ENCODE data around the gene OTUD5. TPM values are rescaled to one million over a fixed set of nuclear protein-coding genes. Genes with fewer than 3 reads are reported as not detected.

OTUD5 gene
- total RNA-seq, 1 experiment from 2014 or later: 52.6 TPM

DNA sequence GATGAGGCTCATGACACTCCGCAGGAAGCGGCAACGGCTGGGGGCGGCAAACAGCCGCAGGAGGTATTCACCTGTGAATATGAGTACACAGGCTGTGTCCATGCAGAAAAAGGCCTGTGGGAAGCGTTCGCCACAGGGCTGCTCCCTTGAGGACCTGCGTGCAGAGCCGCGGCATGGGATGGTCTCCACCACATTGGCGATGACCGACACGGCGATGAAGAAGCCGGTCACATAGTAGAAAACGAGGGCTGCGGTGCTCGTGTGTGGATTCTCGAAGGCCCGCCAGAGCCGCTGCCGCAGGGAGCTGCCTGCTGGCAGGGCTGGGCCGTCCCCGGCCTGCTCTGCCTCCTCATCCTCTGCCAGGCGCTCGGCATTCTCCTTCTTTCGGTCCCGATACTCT lies 12.1 kb upstream of the OTUD5 start:
- DNase-seq (ENCODE audit: low spot score) (no peak), ATAC-seq (no peak)
- 0 out of 2 replicates have a peak, but pooled peaks cover 4% of the 10 kb centered on the region for H3K4me1 Mint-ChIP-seq
- no peaks in the 10 kb centered on the region for H3K9me3 Mint-ChIP-seq
- peaks cover 2% of the 10 kb centered on the region; the same call in 1 of the 2 replicates for H3K36me3 Mint-ChIP-seq
- ChIA-PET POLR2A (no interaction called here), CTCF (interaction anchor here (1.2 kb wide), 1 partner anchor 71 kb away, joined by 3 read pairs; no protein-coding TSS in a partner anchor)
- no peak overlapping the region for H3K4me3 Mint-ChIP-seq
- no peak overlapping the region for H3K27ac Mint-ChIP-seq
- no peak for TF ChIP-seq ZNF138 (CRISPR knock-in tag; conservative IDR thresholded peaks at IDR 0.05)
- no peak for TF ChIP-seq GTF2I (CRISPR knock-in tag; conservative IDR thresholded peaks at IDR 0.05)
- TF ChIP-seq ZNF671 (CRISPR knock-in tag; IDR thresholded peaks at IDR 0.05): no peak
- TF ChIP-seq ZNF512 (CRISPR knock-in tag; IDR thresholded peaks at IDR 0.05; ENCODE audit: borderline replicate concordance): no peak
- TF ChIP-seq RORB (CRISPR knock-in tag; IDR thresholded peaks at IDR 0.05): no peak
- no peak for TF ChIP-seq AFF4 (CRISPR knock-in tag; IDR thresholded peaks at IDR 0.05; ENCODE audit: borderline replicate concordance)
- TF ChIP-seq, protein P1, sequence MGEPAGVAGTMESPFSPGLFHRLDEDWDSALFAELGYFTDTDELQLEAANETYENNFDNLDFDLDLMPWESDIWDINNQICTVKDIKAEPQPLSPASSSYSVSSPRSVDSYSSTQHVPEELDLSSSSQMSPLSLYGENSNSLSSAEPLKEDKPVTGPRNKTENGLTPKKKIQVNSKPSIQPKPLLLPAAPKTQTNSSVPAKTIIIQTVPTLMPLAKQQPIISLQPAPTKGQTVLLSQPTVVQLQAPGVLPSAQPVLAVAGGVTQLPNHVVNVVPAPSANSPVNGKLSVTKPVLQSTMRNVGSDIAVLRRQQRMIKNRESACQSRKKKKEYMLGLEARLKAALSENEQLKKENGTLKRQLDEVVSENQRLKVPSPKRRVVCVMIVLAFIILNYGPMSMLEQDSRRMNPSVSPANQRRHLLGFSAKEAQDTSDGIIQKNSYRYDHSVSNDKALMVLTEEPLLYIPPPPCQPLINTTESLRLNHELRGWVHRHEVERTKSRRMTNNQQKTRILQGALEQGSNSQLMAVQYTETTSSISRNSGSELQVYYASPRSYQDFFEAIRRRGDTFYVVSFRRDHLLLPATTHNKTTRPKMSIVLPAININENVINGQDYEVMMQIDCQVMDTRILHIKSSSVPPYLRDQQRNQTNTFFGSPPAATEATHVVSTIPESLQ (CRISPR knock-in tag; IDR thresholded peaks at IDR 0.05): no peak
- no peak for TF ChIP-seq ETV6 (CRISPR knock-in tag; IDR thresholded peaks at IDR 0.05)
- no peak for TF ChIP-seq ATF1 (CRISPR knock-in tag; IDR thresholded peaks at IDR 0.05)
- TF ChIP-seq ZNF263 (CRISPR knock-in tag; IDR thresholded peaks at IDR 0.05; ENCODE audit: low read depth): no peak
- no peak for TF ChIP-seq ZNF423 (CRISPR knock-in tag; IDR thresholded peaks at IDR 0.05)
- H3K27me3 Mint-ChIP-seq (ENCODE audit: low read depth): no peaks in the 10 kb centered on the region

DNA sequence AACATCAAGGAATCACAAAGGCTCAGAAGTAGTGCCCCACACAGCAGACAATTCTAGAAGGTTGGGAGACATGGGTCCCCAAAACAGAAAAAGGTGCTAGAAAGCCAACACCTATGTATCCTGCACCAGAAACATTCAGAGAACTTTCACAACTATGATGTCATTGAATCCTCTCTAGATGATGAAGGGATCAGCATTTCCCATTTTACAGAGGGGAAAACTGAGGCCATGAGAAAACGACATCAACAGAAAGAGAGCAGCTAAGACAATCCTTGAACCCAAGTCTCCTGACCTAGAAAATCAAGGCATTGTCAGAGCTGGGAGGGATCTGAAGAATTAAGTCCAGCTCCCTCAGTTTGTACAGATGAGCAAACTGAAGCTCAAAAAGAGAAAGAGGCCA lies 11.0 kb upstream of the OTUD5 start:
- no peaks in the 10 kb centered on the region for H3K9me3 Mint-ChIP-seq
- H3K4me3 Mint-ChIP-seq: no peak overlapping the region
- peaks cover 3% of the 10 kb centered on the region; the same call in 1 of the 2 replicates for H3K36me3 Mint-ChIP-seq
- H3K4me1 Mint-ChIP-seq: 0 out of 2 replicates have a peak, but pooled peaks cover 4% of the 10 kb centered on the region
- H3K27ac Mint-ChIP-seq: no peak overlapping the region
- TF ChIP-seq MLX (CRISPR knock-in tag; IDR thresholded peaks at IDR 0.05) (no peak), ZNF121 (CRISPR knock-in tag; IDR thresholded peaks at IDR 0.05) (no peak), CREB1 (CRISPR knock-in tag; IDR thresholded peaks at IDR 0.05) (no peak), MAX (CRISPR knock-in tag; IDR thresholded peaks at IDR 0.05) (no peak), FOXJ3 (CRISPR knock-in tag; IDR thresholded peaks at IDR 0.05; ENCODE audit: borderline replicate concordance) (no peak), TEAD4 (CRISPR knock-in tag; IDR thresholded peaks at IDR 0.05) (no peak), ETV6 (CRISPR knock-in tag; IDR thresholded peaks at IDR 0.05) (no peak), SP1 (CRISPR knock-in tag; conservative IDR thresholded peaks at IDR 0.05) (no peak), ZNF219 (CRISPR knock-in tag; IDR thresholded peaks at IDR 0.05; ENCODE audit: borderline replicate concordance) (no peak)
- TF ChIP-seq, protein P2, sequence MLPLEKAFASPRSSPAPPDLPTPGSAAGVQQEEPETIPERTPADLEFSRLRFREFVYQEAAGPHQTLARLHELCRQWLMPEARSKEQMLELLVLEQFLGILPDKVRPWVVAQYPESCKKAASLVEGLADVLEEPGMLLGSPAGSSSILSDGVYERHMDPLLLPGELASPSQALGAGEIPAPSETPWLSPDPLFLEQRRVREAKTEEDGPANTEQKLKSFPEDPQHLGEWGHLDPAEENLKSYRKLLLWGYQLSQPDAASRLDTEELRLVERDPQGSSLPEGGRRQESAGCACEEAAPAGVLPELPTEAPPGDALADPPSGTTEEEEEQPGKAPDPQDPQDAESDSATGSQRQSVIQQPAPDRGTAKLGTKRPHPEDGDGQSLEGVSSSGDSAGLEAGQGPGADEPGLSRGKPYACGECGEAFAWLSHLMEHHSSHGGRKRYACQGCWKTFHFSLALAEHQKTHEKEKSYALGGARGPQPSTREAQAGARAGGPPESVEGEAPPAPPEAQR (CRISPR knock-in tag; IDR thresholded peaks at IDR 0.05): no peak
- DNase-seq (ENCODE audit: low spot score) (no peak), ATAC-seq (no peak)
- ChIA-PET POLR2A (no interaction called here), CTCF (no interaction called here)
- H3K27me3 Mint-ChIP-seq (ENCODE audit: low read depth): no peaks in the 10 kb centered on the region
